ENCODE data around the gene PHTF2.

PHTF2 gene
- total RNA-seq = 27.1 to 106 (median 70.4) reads per million in 18 experiments

GRCh38 chr7:77798394-77799077 is at the start of gene PHTF2, which contains the start of gene TMEM60:
Gene PHTF2, plus strand, starts transcription at chr7:77798773.
Gene TMEM60, minus strand, starts transcription at chr7:77798434. Its CDS starts 4,061 bp downstream, at chr7:77794373.
- peak; percentile 100 for DNase-seq

DNA sequence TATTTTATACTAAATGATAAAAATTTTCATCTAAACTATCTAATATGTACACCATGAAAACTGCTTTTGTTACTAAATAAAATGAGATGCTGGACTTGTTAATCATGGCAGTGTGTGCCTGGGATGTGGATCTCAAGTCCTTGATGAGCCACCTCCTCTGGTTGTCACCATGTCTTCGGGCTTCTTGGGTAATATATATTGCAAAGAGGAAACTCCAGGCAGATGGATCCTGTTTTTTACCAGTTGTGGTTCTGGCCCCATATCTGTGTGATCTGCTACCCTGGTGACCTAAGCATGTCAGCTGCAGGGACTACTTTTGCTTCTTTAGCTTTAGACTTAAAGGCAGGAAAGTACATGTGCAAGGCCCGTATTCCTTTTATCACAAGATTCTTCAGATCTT is 46.6 kb upstream of the PHTF2 start:
- peak; percentile 92 for DNase-seq

DNA sequence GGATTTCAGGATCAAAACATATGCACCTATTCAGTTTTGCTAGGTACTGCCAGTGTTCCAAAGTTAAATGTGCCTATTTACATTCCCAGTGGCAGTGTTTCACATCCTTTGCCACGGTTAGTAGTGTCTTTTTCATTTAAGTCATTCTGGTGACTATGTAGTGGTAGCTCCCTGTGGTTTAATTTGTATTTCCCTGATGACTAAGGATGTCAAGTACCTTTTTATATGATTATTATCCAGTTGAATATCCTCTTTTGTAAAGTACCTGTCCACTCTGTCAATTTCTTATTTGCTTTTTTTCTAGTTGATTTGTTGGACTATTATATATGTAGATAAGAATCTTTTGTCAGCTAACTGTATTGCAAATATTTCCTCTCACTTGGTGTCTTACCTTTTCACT is 45.4 kb upstream of the PHTF2 start:
- no peak for DNase-seq

DNA sequence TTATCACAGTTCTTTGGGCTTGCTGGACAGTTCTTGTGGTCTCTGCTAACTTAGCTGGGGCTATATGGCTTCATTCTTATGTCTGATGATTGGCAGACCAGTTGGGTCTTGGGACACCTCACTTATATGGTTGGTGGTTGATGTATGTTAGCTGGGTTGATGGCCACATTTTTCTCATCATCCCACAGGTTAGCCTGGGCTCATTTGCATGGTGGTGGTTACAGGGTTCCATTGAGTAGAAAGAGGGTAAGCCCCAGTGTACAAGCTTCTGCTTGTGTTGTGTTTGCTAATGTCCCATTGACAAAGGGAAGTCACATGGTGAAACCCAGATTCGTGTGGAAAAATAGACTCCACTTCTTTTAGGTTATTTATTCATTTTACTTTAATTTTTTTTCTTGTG is 41.0 kb upstream of the PHTF2 start:
- peak; percentile 34 for DNase-seq

- DNase-seq = peak; percentile 74 to 81
These were observed 39.2 kb upstream of the PHTF2 start for GRCh38 chr7:77759294-77759889.

DNA sequence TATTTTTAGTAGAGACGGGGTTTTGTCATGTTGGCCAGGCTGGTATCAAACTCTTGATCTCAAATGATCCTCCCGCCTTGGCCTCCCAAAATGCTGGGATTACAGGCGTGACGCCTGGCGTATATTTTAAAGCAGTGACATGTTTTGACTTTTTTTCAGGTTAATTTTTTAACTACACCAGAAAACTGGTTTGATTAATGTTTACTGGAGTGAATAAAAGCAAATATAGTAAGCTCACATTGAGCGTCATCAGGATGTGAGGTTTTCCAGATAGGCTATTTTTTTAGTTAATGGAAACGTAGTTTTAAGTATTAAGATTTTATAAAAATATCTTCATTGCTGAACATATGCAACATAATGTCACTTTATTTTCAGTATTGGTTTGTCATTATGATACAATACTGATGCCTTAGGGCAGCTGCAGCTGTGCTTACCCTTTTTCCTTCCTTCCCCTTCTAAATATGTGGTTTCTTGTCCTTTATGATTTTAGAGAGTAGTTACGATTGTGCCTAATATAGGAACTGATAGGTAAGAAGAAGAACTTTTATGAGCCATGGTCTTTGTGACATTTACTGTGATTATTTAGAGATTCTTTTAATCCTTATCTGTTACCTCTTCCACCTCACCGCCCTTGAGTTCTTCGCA is 37.6 kb upstream of the PHTF2 start:
- DNase-seq = no peak

GRCh38 chr7:77765481-77765880 is 33.1 kb upstream of the PHTF2 start:
- peak in 1 of 2 donors; percentile 53 for DNase-seq

GRCh38 chr7:77765906-77766800 is 32.4 kb upstream of the PHTF2 start:
- no peak for DNase-seq

DNA sequence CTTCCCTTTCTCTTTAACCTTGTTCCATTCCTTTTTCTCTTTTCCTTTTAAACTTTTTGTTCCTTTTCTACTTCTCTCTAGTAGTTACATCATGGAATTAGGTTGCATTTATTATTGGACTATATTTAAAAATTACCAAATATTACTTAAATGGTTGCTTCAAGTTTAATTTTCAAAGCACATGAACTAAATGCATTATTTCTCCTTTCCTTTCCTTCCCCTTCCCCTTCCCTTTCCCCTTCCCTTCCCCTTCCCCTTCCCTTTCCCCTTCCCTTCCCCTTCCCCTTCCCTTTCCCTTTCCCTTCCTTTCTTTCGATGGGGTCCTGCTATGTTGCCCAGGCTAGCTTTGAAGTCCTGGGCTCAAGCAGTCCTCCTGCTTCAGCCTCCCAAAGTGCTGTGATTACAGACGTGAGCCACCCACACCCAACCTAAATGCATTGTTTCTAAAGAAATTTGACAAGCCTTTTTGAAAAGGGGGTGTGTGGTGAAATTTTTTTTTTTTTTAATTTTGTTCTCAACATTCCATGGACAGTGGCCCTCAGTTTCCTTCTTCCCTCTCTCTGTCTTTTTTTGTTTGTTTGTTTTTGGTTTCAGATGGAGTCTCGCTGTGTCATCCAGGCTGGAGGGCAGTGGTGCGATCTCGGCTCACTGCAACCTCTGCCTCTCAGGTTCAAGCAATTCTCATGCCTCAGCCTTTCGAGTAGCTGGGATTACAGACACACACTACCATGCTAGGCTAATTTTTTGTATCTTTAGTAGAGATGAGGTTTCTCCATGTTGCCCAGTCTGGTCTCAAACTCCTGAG is 31.6 kb upstream of the PHTF2 start:
- no peak for DNase-seq

DNA sequence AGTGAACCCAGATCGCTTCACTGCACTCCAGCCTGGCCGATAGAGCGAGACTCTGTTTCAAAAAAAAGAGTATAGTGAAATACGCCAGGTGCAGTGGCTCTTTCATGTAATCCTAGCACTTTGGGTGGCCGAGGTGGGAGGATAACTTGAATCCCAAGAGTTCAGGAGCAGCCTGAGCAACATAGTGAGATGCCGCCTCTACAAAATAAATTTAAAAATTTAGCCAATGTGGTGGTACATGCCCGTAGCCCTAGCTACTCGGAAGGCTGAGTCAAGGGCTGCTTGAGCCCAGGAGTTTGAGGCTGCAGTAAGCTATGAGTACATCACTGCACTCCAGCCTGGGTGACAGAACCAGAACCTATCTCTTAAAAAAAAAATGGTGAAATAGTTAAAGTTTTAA is 28.3 kb upstream of the PHTF2 start:
- no peak for DNase-seq

GRCh38 chr7:77771901-77772300 is 26.7 kb upstream of the PHTF2 start:
- no peak for DNase-seq

- DNase-seq = no peak
These were observed 20.0 kb upstream of the PHTF2 start for GRCh38 chr7:77778535-77778934.

DNA sequence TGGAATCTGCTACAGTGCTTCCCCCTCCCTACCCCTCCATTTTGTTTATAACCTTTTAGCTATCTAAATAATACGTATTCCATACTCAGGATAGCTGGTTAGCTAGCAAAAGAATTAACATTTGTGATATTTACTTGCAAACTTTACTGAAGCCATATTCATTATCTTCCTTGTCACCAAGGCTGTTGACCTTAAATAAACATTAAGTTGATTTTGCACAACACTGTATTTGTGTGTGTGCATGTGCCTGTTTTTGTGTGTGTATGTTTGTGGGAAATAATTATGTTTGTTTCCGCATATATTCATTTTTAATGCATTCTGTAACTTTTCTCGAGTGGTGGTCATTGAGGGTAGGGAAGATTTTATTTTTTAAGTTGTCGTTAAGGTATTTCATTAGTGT is 16.2 kb upstream of the PHTF2 start:
- no peak for DNase-seq

DNA sequence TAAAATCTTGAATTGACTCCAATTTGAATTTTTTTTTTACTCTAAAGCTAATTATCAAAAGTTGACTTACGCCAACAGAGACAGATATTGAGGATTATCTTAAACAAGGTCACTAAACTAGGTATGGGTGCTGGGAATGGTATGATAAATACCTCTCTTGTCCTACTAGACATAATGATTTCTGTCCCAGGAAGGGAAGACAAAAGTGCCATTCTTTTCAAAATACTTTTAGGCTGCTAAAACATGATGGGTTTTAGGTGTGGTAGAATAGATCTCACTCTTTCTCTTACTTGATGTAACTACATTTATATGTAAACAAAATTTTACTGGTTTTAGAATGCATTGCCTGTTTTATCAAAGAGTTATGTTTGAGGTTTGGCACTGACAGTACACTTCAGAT is 15.5 kb upstream of the PHTF2 start:
- DNase-seq = no peak

DNA sequence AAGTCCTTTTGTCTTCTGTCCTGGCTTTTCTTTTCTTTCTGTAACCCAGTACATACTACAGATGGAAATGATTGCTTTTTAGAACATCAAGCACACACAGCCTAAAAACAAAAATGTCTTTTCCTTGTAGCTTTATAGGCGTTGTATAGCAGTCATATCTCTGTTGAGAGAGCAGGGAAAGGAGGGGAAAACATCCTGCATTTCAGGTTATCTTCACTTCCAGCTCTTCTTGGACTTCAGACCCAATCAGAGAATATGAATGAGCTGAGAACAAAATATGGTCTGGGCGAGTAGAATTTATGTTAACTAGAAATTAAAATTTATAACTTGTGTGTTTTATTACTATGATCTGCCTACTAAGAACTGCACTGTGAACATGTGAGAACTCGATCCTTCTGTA is 15.0 kb upstream of the PHTF2 start:
- DNase-seq = no peak

DNA sequence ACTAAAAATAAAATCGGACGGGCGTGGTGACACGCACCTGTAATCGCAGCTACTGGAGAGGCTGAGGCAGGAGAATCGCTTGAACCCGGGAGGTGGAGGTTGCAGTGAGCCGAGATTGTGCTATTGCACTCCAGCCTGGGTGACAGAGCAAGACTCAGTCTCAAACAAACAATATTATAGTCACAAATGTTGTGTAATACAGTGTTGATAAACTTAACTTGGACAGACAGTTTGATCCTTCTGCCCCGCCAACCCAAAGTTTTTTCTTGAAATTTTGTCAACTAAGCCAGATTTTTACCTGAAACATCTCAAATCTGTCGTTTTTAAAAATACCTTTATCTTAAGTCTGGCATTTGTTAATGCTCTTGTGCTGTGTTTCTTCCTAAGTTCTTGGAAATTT is 14.1 kb upstream of the PHTF2 start:
- DNase-seq = peak in 1 of 2 donors; percentile 22

DNA sequence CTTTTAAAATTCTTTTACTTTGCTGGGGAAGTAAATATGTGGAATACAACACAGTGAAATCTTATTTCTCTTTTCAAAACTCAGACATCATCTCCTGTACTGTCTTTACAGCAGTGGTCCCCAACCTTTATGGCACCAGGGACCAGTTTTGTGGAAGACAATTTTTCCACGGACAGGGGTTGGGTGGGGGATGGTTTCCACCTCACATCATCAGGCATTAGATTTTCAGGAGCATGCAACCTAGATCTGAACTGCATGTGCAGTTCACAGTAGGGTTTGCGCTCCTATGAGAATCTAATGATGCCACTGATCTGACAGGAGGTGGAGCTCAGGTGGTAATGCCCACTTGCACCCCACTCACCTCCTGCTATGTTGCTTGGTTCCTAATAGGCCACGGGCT is 12.6 kb upstream of the PHTF2 start:
- DNase-seq = no peak

DNA sequence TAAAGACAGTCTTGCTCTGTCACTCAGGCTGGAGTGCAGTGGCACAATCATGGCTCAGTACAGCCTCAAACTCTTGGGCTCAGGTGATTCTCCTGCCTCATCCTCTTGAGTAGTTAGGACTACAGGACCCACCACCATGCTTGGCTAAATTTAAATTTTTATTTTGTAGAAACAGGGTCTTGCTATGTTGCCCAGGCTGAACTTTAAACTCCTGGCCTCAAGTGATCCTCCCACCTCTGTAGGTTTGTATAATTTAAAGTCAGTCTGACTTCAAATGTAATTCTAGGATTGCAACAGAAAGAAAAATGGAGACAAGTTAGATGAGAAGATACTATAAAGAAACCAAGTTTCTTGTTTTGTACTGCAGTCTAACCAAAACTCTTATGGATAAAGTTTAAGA is 11.8 kb upstream of the PHTF2 start:
- DNase-seq = no peak

GRCh38 chr7:77788327-77788902 is 10.2 kb upstream of the PHTF2 start:
- no peak for DNase-seq

- DNase-seq = no peak
These were observed 7.2 kb upstream of the PHTF2 start for GRCh38 chr7:77791336-77791735.

DNA sequence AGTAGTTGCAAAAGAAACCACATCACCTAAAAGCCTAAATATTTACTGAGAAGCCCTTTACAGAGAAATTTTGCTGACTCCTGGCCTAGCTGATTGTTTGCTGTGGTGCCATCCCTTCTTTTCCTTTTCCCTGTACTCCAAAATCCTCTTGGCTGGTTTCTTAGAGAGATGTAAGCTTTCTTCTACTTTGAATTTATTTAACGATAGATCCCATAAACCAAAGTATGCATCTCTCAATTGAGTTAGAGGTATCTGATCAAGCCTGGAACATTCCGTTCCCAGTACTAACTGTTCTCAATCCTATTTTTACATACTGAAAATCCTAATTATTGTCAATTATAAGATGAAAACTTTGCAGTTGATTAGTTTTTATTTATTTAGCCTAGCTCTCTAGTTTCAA is 6.6 kb upstream of the PHTF2 start:
- no peak for DNase-seq

DNA sequence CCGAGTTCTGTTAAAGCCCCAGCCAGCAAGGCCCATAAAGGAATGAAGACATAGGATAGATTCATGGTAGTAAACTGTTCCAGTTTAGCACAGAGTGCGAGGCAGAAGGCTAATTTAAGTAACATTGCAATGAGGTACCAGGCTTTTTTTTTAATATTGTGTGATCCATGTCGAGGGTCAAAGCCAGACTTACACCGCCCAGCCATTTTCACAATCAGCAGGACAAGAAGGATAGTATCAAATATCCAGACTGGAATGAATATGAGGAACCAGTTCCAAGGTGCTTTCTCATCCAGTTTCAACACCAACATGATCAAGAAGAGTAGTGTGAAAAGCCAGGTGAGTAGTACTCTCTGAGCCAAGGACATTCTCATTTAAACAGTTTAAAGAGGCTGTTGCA is 4.6 kb upstream of the PHTF2 start:
- DNase-seq = no peak
